H7 (cell line): ENCODE data around the gene MME. TPM values are rescaled to one million over a fixed set of nuclear protein-coding genes. Genes with fewer than 3 reads are reported as not detected.
"Not testable (repeated sequence)": the region's sequence is repeated elsewhere in the genome, so short reads cannot be mapped to it uniquely, and the experiment has no call there.

Experiments
- DNase-seq: peaks from one replicate; pipeline ENCODE4 v3.0.0; 2012
- H3K27me3 ChIP-seq: 2 replicates; pipeline ENCODE4 v1.6.0; 2011; ENCODE audit warnings: mild to moderate bottlenecking, low read length; ENCODE audit not compliant: control insufficient read depth, insufficient read depth
- H3K36me3 ChIP-seq: replicated peaks from 2 replicates; pipeline ENCODE4 v1.5.1; 2011; ENCODE audit warnings: low read length; ENCODE audit not compliant: control insufficient read depth, insufficient read depth
- H3K4me3 ChIP-seq: 2 replicates; pipeline ENCODE4 v1.5.1; 2011; ENCODE audit warnings: low read depth, mild to moderate bottlenecking, control low read depth, low read length, moderate library complexity; ENCODE audit not compliant: insufficient read depth
- total RNA-seq: library from RNA; depleted of rRNA; stranded (reverse); fragments of >200 nt; shearing (Covaris generic); gene quantifications from 2 replicates; pipeline ENCODE4 v1.2.3, GENCODE V29; 2014

MME gene
- total RNA-seq, 1 experiment from 2014 or later = 2.8 TPM

DNA sequence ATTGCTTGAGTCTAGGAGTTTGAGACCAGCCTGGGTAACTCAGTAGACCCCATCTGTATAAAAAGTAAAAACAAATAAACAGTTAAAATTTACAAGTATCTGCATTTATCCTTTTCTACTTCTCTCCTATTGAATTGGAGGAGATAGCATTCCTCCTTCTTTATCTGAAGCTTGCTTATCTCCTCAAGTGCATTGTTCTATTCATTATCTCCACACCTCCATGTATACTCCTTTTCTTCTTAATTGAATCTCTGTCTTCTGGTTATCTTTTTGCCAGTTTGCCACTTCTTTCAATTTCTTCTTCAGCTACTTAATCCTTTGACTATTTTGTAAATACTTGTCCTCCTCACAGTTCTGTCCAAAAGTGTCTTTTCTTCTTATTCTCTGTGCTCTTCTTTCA is 124.7 kb downstream of the MME start:
- no peak for DNase-seq
- Histone ChIP-seq H3K4me3 (no peak overlapping the region), H3K36me3 (no peaks in the 10 kb centered on the region), H3K27me3 (no peaks in the 10 kb centered on the region)

DNA sequence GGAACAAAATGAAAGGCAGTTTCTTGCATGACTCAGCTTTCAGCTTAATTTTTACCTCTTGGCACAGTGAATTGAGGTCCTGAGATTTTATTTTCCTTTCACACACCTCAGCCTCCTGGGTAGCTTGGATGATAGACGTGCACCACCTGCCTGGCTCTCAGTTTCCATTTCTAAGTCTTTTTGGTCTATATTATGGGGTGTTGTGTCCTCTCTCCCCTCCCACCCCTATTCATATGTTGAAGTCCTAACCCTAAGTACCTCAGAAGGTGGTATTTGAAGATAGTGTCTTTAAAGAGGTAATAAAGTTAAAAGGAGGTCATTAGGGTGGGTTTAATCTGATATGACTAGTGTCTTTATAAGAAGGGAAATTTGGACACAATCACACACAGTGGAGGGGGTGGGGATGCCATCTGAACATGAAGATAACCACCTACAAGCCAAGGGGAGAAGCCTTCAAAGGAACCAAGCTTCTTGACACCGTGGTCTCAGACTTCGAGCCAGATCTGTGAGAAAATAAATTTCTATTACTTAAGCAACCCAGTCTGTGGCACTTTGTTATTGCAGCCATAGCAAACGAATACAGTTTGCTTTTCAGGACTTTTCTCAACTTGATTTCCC is 128.2 kb downstream of the MME start:
- H3K27me3 ChIP-seq = no peaks in the 10 kb centered on the region

DNA sequence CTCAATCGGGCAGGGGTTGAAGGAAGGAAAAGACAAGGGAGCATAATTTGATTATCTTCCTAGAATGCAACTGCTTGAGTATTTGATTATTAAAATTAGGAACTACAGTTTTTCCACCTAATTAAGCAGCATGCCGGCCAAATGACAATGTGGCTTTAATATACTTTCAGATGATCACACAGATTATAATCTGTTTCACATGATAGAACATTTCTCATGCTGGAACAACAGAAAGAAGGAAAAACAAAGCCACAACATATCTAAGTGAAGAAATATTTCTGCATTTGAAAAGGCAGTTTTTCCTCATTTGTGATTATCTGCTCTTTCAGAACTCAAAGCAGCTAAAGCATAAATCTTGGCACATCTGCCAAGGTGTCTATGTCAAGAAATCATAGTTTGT is 130.6 kb downstream of the MME start:
- no peak overlapping the region for H3K4me3 ChIP-seq
- no peaks in the 10 kb centered on the region for H3K36me3 ChIP-seq
- H3K27me3 ChIP-seq = no peaks in the 10 kb centered on the region
- DNase-seq = no peak

More for the DNA sequence above, 128.2 kb downstream of the MME start:
- DNase-seq = no peak
- Histone ChIP-seq H3K36me3 (no peaks in the 10 kb centered on the region), H3K4me3 (no peak overlapping the region)

DNA sequence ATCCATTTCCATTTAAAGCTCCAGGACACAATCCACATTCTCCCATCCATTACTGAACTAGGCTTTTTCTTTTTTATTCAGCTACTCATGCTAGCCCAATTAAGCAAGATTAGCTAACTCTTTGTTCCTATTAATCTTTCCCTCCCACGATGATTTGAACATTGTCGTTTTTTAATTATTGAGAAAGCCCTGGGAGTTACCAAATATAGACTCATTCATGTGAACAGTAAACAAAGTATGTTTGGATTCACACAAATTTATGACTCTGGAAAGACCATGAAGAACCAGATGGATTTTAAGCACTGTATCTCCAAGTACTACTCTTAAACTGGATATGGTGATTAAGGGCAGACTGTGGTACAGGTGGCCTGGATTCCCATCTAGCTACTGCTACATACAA is 131.1 kb downstream of the MME start:
- Histone ChIP-seq H3K36me3 (no peaks in the 10 kb centered on the region), H3K27me3 (no peaks in the 10 kb centered on the region), H3K4me3 (no peak overlapping the region)
- DNase-seq = no peak

DNA sequence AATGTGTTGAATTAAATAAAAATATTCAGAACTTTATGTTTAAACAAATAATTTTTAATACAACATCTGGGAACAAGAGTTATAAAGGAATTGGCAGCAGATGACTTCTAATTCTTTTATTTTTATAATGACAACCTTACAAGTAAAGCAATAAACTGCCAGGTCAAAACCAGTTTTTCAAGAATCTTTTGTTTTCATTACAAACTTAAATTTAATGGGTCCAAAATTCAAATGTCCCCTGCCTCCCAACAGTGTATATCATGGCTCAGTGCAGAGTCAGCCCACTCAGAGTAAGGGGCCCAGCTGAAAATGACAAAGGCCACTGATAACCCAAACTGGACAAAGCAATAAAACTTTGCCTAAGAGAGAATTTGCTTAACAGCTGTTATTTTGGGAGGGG is 131.8 kb downstream of the MME start:
- Histone ChIP-seq H3K36me3 (no peaks in the 10 kb centered on the region), H3K27me3 (no peaks in the 10 kb centered on the region), H3K4me3 (no peak overlapping the region)
- DNase-seq = no peak

DNA sequence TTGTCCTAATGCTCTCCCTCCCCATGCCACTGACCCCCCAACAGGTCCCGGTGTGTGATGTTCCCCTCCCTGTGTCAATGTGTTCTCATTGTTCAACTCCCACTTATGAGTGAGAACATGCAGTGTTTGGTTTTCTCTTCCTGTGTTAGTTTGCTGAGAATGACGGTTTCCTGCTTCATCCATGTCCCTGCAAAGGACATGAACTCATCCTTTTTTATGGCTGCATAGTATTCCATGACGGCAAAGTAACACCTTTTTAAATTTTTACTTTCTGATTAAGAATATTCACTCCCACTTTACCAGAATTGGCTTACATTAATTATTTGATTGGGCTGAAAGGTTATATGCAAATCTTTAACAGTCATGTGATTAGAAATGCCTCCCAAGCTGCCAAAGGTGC is 135.9 kb downstream of the MME start:
- H3K27me3 ChIP-seq, H3K4me3 ChIP-seq, H3K36me3 ChIP-seq, DNase-seq: not testable (repeated sequence)

DNA sequence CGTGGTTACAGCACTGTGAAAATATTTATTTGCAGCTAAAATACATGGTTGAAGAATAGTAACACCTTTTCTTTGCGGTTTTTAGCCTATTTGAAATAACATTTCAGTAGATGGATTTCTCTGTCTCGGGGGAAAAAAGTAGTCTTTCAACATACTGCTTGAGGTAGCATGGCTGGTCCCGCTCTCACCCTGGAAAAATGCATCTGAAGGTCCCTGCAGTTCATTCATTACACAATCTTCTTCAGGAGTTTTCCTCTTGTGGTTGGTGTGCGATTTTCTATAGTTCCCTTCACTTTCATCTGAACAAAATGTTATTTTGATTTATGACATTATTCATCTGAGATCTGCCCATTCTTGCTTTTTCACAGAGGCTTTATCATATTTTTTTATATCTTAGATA is 137.5 kb downstream of the MME start:
- H3K27me3 ChIP-seq = no peaks in the 10 kb centered on the region
- H3K4me3 ChIP-seq = no peak overlapping the region
- DNase-seq = no peak
- no peaks in the 10 kb centered on the region for H3K36me3 ChIP-seq

DNA sequence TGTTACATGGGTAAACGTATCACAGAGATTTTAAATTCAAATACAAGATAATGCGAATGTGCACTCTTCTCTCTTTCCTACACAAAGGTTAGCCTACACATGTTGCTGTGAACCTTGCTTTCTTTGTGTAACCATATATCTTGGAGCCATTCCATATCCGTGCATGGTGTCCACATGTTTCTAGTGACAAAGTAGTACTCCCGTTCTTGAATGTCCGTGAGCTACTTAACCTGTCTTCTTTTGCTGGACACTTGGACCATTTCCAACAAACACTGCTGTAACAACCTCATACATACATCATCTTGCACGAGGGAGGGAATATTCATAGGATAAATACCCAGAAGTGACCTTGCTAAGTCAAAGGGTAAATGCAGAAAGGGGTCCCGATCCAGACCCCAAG is 138.3 kb downstream of the MME start:
- no peak overlapping the region for H3K4me3 ChIP-seq
- no peak for DNase-seq
- H3K36me3 ChIP-seq = no peaks in the 10 kb centered on the region
- H3K27me3 ChIP-seq = no peaks in the 10 kb centered on the region

DNA sequence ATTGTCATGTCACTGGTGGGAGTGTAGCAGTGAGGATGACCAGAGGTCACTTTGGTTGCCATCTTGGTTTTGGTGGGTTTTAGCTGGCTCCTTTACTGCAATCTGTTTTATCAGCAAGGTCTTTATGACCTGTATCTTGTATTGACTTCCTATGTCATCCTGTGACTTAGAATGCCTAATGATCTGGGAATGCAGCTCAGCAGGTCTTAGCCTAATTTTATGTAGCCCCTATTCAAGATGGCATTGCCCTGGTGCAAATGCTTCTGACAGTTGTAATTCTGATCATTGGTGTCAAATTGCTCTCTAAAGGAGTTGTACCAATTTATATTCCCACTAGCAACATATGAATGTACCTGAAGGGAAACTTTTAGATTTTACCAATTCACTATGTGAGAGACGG is 139.0 kb downstream of the MME start:
- no peaks in the 10 kb centered on the region for H3K27me3 ChIP-seq
- DNase-seq = no peak
- H3K36me3 ChIP-seq = no peaks in the 10 kb centered on the region
- H3K4me3 ChIP-seq = no peak overlapping the region

DNA sequence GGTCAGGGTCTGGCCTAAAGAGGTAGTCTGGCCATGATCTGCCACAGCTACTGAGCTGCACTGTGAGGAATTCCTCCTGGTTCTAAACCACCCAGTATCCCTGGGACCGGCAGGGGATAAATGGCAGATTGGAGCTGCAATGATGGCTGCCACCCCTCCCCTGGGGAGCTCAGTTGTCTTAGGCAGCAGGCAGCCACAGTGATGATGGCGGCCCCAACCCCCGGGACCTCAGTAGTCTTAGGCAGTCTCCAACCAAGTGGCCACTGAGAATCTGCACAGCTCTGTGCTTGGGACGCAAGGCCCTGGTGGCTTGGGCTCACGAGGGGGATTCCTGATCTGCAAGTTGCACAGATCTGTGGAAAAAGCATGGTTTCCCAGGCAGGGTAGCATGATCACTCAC is 145.3 kb downstream of the MME start:
- no peaks in the 10 kb centered on the region for H3K36me3 ChIP-seq
- no peak for DNase-seq
- H3K4me3 ChIP-seq = no peak overlapping the region
- H3K27me3 ChIP-seq = no peaks in the 10 kb centered on the region

DNA sequence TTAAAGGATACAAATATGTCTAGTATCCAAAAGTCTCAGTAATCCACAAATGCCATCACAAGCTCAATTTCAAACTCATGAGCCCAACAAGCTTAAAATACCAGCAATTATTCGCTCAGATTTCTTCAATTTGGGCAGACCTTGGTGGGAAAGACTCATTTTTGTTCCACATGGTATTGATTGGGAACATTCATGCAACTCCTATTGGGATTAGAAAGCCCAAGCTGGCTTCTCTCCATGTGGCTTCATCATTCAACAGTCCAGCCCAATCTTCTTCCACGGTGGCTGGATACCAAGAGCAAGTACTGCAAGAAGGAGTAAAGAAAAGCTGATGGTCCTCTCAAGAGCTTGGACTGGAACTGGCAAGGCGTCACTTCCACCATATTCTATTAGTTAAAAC is 147.0 kb downstream of the MME start:
- no peaks in the 10 kb centered on the region for H3K36me3 ChIP-seq
- DNase-seq = no peak

DNA sequence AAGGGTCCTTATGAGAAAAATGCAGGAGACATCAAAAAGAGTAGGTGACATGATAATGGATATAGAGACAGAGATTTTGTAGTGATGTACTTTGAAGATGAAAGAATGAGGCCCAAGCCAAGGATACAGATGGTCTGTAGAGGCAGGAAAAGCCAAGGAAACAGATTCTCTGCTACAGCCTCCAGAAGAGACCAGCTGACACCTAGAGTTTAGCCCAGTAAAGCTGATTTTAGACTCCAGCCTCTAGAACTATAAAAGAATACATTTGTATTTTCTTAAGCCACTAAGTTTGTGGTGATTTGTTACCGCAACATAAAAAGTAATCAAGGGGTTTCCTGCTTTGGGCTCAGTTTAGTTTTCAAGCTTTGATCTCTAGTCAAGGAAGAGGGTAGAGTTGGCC is 148.6 kb downstream of the MME start:
- no peaks in the 10 kb centered on the region for H3K36me3 ChIP-seq
- no peak for DNase-seq
- H3K4me3 ChIP-seq = no peak overlapping the region
- H3K27me3 ChIP-seq = no peaks in the 10 kb centered on the region

More for the DNA sequence above, 147.0 kb downstream of the MME start:
- Histone ChIP-seq H3K4me3 (no peak overlapping the region), H3K27me3 (no peaks in the 10 kb centered on the region)

DNA sequence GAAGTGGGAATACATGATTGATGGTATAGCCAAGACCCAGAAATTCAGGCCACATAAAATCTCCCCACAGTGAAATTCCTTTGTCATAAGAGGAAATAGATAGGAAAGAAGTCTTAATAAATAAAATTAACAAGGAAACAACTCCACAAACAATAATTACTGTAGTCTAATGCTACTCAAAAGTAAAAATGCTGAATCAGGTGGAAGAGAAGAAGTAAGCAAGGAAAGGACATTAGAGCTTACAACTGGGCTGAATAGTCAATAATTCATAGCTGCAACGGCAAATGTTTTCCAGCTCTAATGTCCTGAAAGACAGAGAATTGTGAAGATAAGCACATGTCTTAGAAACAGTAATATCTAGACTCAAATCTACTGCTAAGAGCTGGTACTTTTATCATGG is 149.0 kb downstream of the MME start:
- Histone ChIP-seq H3K27me3 (no peaks in the 10 kb centered on the region), H3K4me3 (no peak overlapping the region)
- no peak for DNase-seq

DNA sequence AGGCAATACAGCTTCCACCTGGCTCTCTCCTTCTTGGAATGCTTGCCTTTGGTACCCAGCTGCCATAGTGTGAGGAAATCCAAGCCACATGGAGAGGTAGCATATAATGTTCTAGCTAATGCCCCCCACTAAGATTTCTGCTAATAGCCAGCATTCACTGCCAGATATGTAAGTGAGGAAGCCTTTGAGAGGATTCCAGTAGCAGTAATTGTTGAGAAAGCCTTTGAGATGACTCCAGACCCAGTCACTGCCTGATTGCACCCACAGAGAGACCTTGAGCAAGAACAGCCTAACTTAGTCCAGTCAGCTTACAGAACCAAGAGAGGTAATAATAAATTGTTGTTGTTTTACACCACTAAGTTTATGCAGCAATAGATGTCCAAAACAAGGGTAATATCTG is 150.3 kb downstream of the MME start:
- Histone ChIP-seq H3K27me3 (no peaks in the 10 kb centered on the region), H3K36me3 (no peaks in the 10 kb centered on the region), H3K4me3 (no peak overlapping the region)
- no peak for DNase-seq

More for the DNA sequence above, 149.0 kb downstream of the MME start:
- no peaks in the 10 kb centered on the region for H3K36me3 ChIP-seq

DNA sequence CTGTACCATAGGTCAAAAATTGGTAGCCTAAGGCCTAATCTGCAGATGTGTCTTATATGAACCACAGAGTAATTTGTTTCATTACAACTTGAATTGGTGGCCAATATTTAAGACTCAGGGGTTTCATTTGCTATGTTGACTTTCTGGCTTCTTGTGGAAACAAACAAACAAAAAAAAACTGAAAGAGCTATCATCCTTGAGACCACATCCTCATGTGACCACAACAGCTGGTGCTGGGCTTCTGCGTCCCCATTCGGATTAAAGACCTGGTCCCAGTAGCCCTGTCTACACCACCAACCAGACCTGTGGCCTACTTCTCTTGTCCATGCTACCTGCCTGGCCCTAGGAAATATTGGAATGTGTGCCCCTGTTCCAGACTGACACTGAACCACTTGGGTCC is 151.7 kb downstream of the MME start:
- Histone ChIP-seq H3K27me3 (no peaks in the 10 kb centered on the region), H3K36me3 (no peaks in the 10 kb centered on the region), H3K4me3 (no peak overlapping the region)
- DNase-seq = no peak

DNA sequence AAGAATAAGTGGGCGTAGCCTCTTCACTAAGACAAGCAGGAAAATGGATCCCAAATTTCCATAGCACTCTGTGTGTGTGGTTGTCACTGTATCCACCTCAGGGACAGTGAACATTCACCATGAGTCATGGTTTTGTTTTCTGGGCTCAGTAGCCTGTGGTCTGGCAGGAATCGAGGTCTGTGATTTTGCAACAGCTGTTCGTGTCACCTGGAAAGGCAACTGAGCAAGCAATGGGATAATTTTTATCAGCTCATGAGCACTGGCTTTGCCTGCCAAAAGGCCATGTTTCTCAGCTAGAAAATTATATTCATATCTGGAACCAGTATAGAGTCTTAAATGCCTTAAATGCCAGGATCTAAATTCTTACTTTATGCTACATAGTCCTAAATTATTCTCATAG is 152.5 kb downstream of the MME start:
- no peak for DNase-seq
- Histone ChIP-seq H3K27me3 (no peaks in the 10 kb centered on the region), H3K36me3 (no peaks in the 10 kb centered on the region), H3K4me3 (no peak overlapping the region)
